Gastrocnemius medialis (tissue), 4 donors: ENCODE results near the gene SDR42E1. TPM values are rescaled to one million over a fixed set of nuclear protein-coding genes. Genes with fewer than 3 reads are reported as not detected.
"Not testable (repeated sequence)": the region's sequence is repeated elsewhere in the genome, so short reads cannot be mapped to it uniquely, and the experiment has no call there.

Source experiments
- ATAC-seq, 2 donors: fragments of 150-250 bp; one replicate each; pipeline ENCODE4 v1.9.1; 2016
- DNase-seq, 2 donors: peaks; one replicate each; pipeline ENCODE4 v3.0.0-alpha.2; 2019
- H3K27ac ChIP-seq, 4 donors: fragments of 200-600 bp; sonication (generic); 1 replicate in 1 of 4; 2 replicates in 3 of 4; pipeline ENCODE4 v1.5.1; 2016 to 2018; ENCODE audit warnings: mild to moderate bottlenecking in 2 of 4, moderate library complexity in 1 of 4
- H3K27me3 ChIP-seq, 3 donors: fragments of 200-600 bp; sonication (generic) in 2 of 3; 1 replicate in 1 of 3; 2 replicates in 2 of 3; pipeline versions ENCODE4 v1.5.1 to v1.6.0; 2016 to 2019; ENCODE audit warnings: mild to moderate bottlenecking in 1 of 3, moderate library complexity in 1 of 3
- H3K36me3 ChIP-seq, 2 donors: fragments of 200-600 bp; sonication (generic) in 1 of 2; one replicate each; pipeline ENCODE4 v1.5.1; 2017 to 2018
- H3K4me1 ChIP-seq, 2 donors: fragments of 200-600 bp; sonication (generic) in 1 of 2; one replicate each; pipeline ENCODE4 v1.5.1; 2016 to 2017; ENCODE audit warnings: mild to moderate bottlenecking in 2 of 2
- H3K4me3 ChIP-seq, 4 donors: fragments of 200-600 bp; sonication (generic) in 3 of 4; 1 replicate in 1 of 4; 2 replicates in 3 of 4; pipeline ENCODE4 v1.5.1; 2016 to 2019; ENCODE audit warnings: mild to moderate bottlenecking in 2 of 4
- H3K9me3 ChIP-seq, 3 donors: fragments of 200-600 bp; sonication (generic) in 2 of 3; 1 replicate in 1 of 3; 2 replicates in 2 of 3; pipeline ENCODE4 v1.5.1; 2016 to 2019
- POLR2A ChIP-seq, 2 donors: fragments of 450-650 bp; IDR thresholded peaks; one replicate each; pipeline ENCODE4 v1.6.1; 2017; ENCODE audit warnings: antibody characterized with exemption in 2 of 2, mild to moderate bottlenecking in 2 of 2, moderate library complexity in 2 of 2
- in situ Hi-C, 4 donors: fragments of 200-750 bp; cut with MboI; loops; one replicate each; pipeline versions ENCODE4 v1.15.0 to v1.8.0; 2017; ENCODE audit warnings: low sequenced_read_pairs in 4 of 4
- intact Hi-C: fragments of 100-400 bp; cut with DNase I; formaldehyde crosslinking; loops from one replicate; pipeline ENCODE4 v1.15.1; 2023; ENCODE audit warnings: low total_unique reads
- total RNA-seq, 4 donors: library from RNA; depleted of rRNA; stranded (reverse); fragments of >200 nt; gene quantifications; one replicate each; pipeline versions ENCODE4 v1.1.0 to v1.2.3, GENCODE V29; 2016
- TF ChIP-seq, protein P1 (sequence below), 5 experiments: fragments of 450-650 bp in 3 of 5; fragments of 200-600 bp in 2 of 5; sonication (generic) in 2 of 5; IDR thresholded peaks in 4 of 5; conservative IDR thresholded peaks in 1 of 5; 1 replicate in 4 of 5; 2 replicates in 1 of 5; pipeline ENCODE4 v1.5.1; 2016 to 2019; ENCODE audit warnings: antibody characterized with exemption in 5 of 5, mild to moderate bottlenecking in 3 of 5, moderate library complexity in 3 of 5

Gene SDR42E1
- total RNA-seq, 4 donors from 2014 or later: 0.02 TPM; not detected in 3

DNA sequence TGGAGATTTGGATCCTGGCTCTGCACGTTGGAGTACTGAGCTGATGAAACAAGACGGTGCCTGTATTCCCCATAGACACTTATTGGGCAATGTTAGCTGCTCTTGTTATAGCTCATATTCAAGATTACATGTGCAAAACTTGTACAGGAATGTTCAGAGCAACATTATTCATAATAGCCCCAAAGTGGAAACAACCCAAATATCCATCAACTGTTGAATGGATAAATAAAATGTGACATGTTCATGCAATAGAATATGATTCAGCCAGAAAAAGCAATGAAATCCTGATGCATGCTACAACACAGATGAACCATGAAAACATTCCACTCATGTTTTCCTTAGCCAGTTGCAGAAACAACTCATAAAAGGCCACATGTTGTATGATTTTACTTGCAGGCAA is 5.7 kb upstream of the SDR42E1 start:
- H3K27ac ChIP-seq: no peak overlapping the region
- intact Hi-C loops: no loop called here

DNA sequence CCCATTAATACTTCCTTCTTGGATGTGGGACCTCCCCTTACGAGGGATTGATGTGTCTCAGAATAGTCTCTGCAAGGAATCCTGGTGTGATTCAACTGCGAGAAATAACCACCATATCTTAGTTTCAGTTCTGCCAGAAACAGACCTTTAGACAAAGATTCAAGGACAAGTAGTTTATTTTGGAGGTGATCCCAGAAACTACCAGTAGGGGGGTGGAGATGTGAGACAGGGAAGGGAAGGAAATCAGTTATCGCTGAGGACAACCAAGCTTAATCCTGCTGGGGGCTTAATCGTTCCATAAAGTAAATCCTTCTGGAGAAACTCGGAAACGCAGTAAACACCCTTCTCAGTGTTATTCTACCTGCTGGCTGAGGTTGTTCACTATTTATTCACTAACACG is 5.0 kb upstream of the SDR42E1 start:
- Histone ChIP-seq H3K4me1 (no peaks in the 10 kb centered on the region), H3K9me3 (no peaks in the 10 kb centered on the region), H3K36me3 (no peaks in the 10 kb centered on the region), H3K4me3 (no peak overlapping the region), H3K27ac (no peak overlapping the region), H3K27me3 (peaks cover 0 to under 1% (median 0%) of the 10 kb centered on the region in 3 donors)
- intact Hi-C loops (no loop called here), in situ Hi-C loops (loop anchor here in 1 of 4 donors (25.0 kb wide), 1 partner anchor 96 kb away; no protein-coding TSS in a partner anchor)
- ATAC-seq (no peak), DNase-seq (no peak)
- TF ChIP-seq, protein P1, sequence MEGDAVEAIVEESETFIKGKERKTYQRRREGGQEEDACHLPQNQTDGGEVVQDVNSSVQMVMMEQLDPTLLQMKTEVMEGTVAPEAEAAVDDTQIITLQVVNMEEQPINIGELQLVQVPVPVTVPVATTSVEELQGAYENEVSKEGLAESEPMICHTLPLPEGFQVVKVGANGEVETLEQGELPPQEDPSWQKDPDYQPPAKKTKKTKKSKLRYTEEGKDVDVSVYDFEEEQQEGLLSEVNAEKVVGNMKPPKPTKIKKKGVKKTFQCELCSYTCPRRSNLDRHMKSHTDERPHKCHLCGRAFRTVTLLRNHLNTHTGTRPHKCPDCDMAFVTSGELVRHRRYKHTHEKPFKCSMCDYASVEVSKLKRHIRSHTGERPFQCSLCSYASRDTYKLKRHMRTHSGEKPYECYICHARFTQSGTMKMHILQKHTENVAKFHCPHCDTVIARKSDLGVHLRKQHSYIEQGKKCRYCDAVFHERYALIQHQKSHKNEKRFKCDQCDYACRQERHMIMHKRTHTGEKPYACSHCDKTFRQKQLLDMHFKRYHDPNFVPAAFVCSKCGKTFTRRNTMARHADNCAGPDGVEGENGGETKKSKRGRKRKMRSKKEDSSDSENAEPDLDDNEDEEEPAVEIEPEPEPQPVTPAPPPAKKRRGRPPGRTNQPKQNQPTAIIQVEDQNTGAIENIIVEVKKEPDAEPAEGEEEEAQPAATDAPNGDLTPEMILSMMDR (IDR thresholded peaks at IDR 0.05 in 4 of 5, conservative IDR thresholded peaks at IDR 0.05 in 1 of 5): peak in 2 of 5 experiments; percentile 17 to 22
- no peak for TF ChIP-seq POLR2A (IDR thresholded peaks at IDR 0.05)

More for the DNA sequence above, 5.7 kb upstream of the SDR42E1 start:
- no peak for TF ChIP-seq POLR2A (IDR thresholded peaks at IDR 0.05)
- TF ChIP-seq, protein P1 (IDR thresholded peaks at IDR 0.05 in 4 of 5, conservative IDR thresholded peaks at IDR 0.05 in 1 of 5): no peak
- DNase-seq (no peak), ATAC-seq (no peak)
- Histone ChIP-seq H3K36me3 (no peaks in the 10 kb centered on the region), H3K4me3 (no peak overlapping the region), H3K4me1 (no peaks in the 10 kb centered on the region), H3K9me3 (no peaks in the 10 kb centered on the region), H3K27me3 (no peaks in the 10 kb centered on the region)
- in situ Hi-C loops: loop anchor here in 1 of 4 donors (25.0 kb wide), 1 partner anchor 95 kb away; no protein-coding TSS in a partner anchor

DNA sequence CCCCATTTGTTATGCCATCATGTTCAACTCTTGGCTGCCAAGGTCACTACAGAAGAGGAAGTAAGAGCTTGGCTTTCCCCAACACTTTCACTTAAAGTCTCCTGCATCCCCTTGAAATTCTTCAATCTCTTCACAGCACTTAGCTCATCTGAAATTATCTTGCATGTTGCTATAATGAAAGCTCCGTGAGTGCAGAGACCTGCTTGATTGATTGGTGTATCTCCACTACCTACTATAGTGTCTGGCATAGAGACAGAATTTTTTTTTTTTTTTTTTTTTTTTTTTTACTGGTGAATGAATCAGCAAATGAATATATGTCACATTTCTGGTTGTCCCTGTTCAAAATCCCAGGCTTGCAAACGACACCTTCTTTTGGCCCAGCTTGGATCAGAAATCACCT is 1.9 kb upstream of the SDR42E1 start:
- intact Hi-C loops: no loop called here
- Histone ChIP-seq H3K27ac (no peak overlapping the region), H3K4me3 (no peak overlapping the region), H3K36me3 (no peaks in the 10 kb centered on the region), H3K9me3 (no peaks in the 10 kb centered on the region), H3K27me3 (peaks cover 0 to 8% (median 0%) of the 10 kb centered on the region in 3 donors), H3K4me1 (no peaks in the 10 kb centered on the region)
- no peak for ATAC-seq
- in situ Hi-C loops: loop anchor here in 1 of 4 donors (25.0 kb wide), 1 partner anchor 99 kb away; no protein-coding TSS in a partner anchor
- TF ChIP-seq, protein P1 (IDR thresholded peaks at IDR 0.05 in 4 of 5, conservative IDR thresholded peaks at IDR 0.05 in 1 of 5): no peak
- TF ChIP-seq POLR2A (IDR thresholded peaks at IDR 0.05): no peak
- DNase-seq: no peak

DNA sequence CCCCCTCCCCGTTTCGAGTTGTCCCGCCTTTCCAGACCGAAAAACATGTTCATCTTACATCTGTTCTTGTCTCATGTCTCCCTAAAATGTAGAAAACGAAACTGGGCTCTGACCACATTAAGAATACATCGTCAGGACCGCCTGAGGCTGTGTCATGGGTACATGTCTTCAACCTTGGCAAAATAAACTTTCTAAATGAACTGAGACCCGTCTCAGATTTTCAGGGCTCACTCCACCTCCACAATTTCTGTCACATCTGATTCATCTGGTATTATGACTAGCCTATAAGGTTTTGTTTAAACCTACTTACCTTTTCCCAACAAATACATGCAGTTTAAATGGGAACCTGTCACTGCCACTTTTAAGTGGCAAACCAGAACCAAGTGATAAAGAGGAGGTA is 621 bp downstream of the SDR42E1 start:
- intact Hi-C loops (no loop called here), in situ Hi-C loops (loop anchor here in 1 of 4 donors (25.0 kb wide), 1 partner anchor 102 kb away; no protein-coding TSS in a partner anchor)
- DNase-seq (no peak), ATAC-seq (no peak)
- no peaks in the 10 kb centered on the region for H3K9me3 ChIP-seq
- H3K4me1 ChIP-seq: no peaks in the 10 kb centered on the region
- TF ChIP-seq, protein P1 (IDR thresholded peaks at IDR 0.05 in 4 of 5, conservative IDR thresholded peaks at IDR 0.05 in 1 of 5): no peak
- no peak for TF ChIP-seq POLR2A (IDR thresholded peaks at IDR 0.05)
- no peak overlapping the region for H3K27ac ChIP-seq
- H3K27me3 ChIP-seq: peaks cover 0 to 8% (median 0%) of the 10 kb centered on the region in 3 donors
- no peaks in the 10 kb centered on the region for H3K36me3 ChIP-seq
- no peak overlapping the region for H3K4me3 ChIP-seq

DNA sequence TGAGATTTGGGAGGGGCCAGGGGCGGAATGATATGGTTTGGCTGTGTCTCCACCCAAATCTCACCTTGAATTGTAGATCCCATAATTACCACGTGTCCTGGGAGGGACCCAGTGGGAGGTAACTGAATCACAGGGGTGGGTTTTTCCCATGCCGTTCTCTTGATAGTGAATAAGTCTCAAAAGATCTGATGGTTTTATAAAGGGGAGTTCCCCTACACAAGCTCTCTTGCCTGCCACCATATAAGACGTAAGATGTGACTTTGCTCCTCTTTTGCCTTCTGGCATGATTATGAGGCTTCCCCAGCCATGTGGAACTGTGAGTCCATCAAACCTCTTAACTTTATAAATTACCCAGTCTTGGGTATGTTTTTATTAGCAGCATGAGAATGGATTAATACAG is 1.5 kb downstream of the SDR42E1 start:
- in situ Hi-C loops: loop anchor here in 1 of 4 donors (25.0 kb wide), 1 partner anchor 103 kb away; no protein-coding TSS in a partner anchor
- H3K27ac ChIP-seq, H3K4me3 ChIP-seq, ATAC-seq, H3K36me3 ChIP-seq, H3K9me3 ChIP-seq, H3K4me1 ChIP-seq, H3K27me3 ChIP-seq, DNase-seq, intact Hi-C loops: not testable (repeated sequence)
